Upper lobe of left lung (tissue), 4 donors: ENCODE measurements around the gene EMILIN3.

Source experiments
- CTCF ChIP-seq, 6 experiments: fragments of 450-650 bp in 4 of 6; fragments of 200-600 bp in 2 of 6; sonication (generic) in 2 of 6; IDR thresholded peaks; one replicate each; pipeline ENCODE4 v1.5.1; 2016 to 2019; ENCODE audit warnings: antibody characterized with exemption in 6 of 6
- EP300 ChIP-seq, 4 donors: sonication (generic); formaldehyde crosslinking; IDR thresholded peaks; one replicate each; pipeline ENCODE4 v1.5.1; 2017; ENCODE audit warnings: antibody characterized with exemption in 4 of 4, control low read depth in 2 of 4
- POLR2A ChIP-seq, 4 donors: fragments of 450-650 bp; IDR thresholded peaks; one replicate each; pipeline ENCODE4 v1.5.1; 2016 to 2017; ENCODE audit warnings: antibody characterized with exemption in 4 of 4, mild to moderate bottlenecking in 2 of 4

GRCh38 chr20:41403604-41404003 is 37.0 kb upstream of the EMILIN3 start:
- no peak for TF ChIP-seq CTCF (IDR thresholded peaks at IDR 0.05)
- TF ChIP-seq EP300 (IDR thresholded peaks at IDR 0.05): no peak
- no peak for TF ChIP-seq POLR2A (IDR thresholded peaks at IDR 0.05)
